Measurements from ENCODE around the gene RHOH.

RHOH gene

GRCh38 chr4:40192114-40193015 lies 4.5 kb upstream of the RHOH start:
- no peak overlapping the region for H3K4me2 ChIP-seq
- peaks cover 6% of the 10 kb centered on the region for H3K4me1 ChIP-seq (ENCODE audit: low read depth, poor library complexity, severe bottlenecking)
- H3K36me3 ChIP-seq (ENCODE audit: insufficient read depth) = no peaks in the 10 kb centered on the region
- no peak overlapping the region for H3K27ac ChIP-seq
- peaks cover 2% of the 10 kb centered on the region; the same call in 1 of the 2 replicates for H3K79me2 ChIP-seq (ENCODE audit: insufficient read depth, low read depth)
- TF ChIP-seq CTCF (conservative IDR thresholded peaks at IDR 0.05; ENCODE audit: low read depth, low read length) = no peak
- H3K27me3 ChIP-seq (ENCODE audit: insufficient read depth, low read depth) = no peaks in the 10 kb centered on the region
- H3K4me3 ChIP-seq (IDR thresholded peaks at IDR 0.05; ENCODE audit: insufficient read depth, low read depth, low read length) = no peak overlapping the region
- no peaks in the 10 kb centered on the region for H4K20me1 ChIP-seq (ENCODE audit: insufficient read depth)
- H3K9ac ChIP-seq = no peak overlapping the region
- H2AFZ ChIP-seq (ENCODE audit: low read depth) = no peak overlapping the region

GRCh38 chr4:40193016-40193571 lies 3.7 kb upstream of the RHOH start:
- peaks cover 6% of the 10 kb centered on the region for H3K4me1 ChIP-seq (ENCODE audit: low read depth, poor library complexity, severe bottlenecking)
- H3K4me2 ChIP-seq = no peak overlapping the region
- no peak overlapping the region for H2AFZ ChIP-seq (ENCODE audit: low read depth)
- no peaks in the 10 kb centered on the region for H3K36me3 ChIP-seq (ENCODE audit: insufficient read depth)
- no peaks in the 10 kb centered on the region for H3K27me3 ChIP-seq (ENCODE audit: insufficient read depth, low read depth)
- TF ChIP-seq CTCF (conservative IDR thresholded peaks at IDR 0.05; ENCODE audit: low read depth, low read length) = no peak
- H3K79me2 ChIP-seq (ENCODE audit: insufficient read depth, low read depth) = peaks cover 9% of the 10 kb centered on the region; the same call in 1 of the 2 replicates
- H3K9ac ChIP-seq = no peak overlapping the region
- no peaks in the 10 kb centered on the region for H4K20me1 ChIP-seq (ENCODE audit: insufficient read depth)
- H3K4me3 ChIP-seq (IDR thresholded peaks at IDR 0.05; ENCODE audit: insufficient read depth, low read depth, low read length) = no peak overlapping the region
- H3K27ac ChIP-seq = no peak overlapping the region

GRCh38 chr4:40193578-40193977 lies 3.3 kb upstream of the RHOH start:
- Histone ChIP-seq H3K27ac (no peak overlapping the region), H3K4me2 (no peak overlapping the region), H4K20me1 (ENCODE audit: insufficient read depth) (no peaks in the 10 kb centered on the region), H3K36me3 (ENCODE audit: insufficient read depth) (no peaks in the 10 kb centered on the region), H3K4me3 (IDR thresholded peaks at IDR 0.05; ENCODE audit: insufficient read depth, low read depth, low read length) (no peak overlapping the region), H2AFZ (ENCODE audit: low read depth) (no peak overlapping the region), H3K27me3 (ENCODE audit: insufficient read depth, low read depth) (no peaks in the 10 kb centered on the region), H3K79me2 (ENCODE audit: insufficient read depth, low read depth) (peaks cover 10% of the 10 kb centered on the region; the same call in 1 of the 2 replicates), H3K4me1 (ENCODE audit: low read depth, poor library complexity, severe bottlenecking) (peaks cover 6% of the 10 kb centered on the region), H3K9ac (no peak overlapping the region)
- TF ChIP-seq CTCF (conservative IDR thresholded peaks at IDR 0.05; ENCODE audit: low read depth, low read length) = no peak

GRCh38 chr4:40194602-40195161 lies 2.1 kb upstream of the RHOH start:
- H3K79me2 ChIP-seq (ENCODE audit: insufficient read depth, low read depth) = peaks cover 10% of the 10 kb centered on the region; the same call in 1 of the 2 replicates
- no peak overlapping the region for H3K27ac ChIP-seq
- H2AFZ ChIP-seq (ENCODE audit: low read depth) = no peak overlapping the region
- no peaks in the 10 kb centered on the region for H3K36me3 ChIP-seq (ENCODE audit: insufficient read depth)
- no peak overlapping the region for H3K4me3 ChIP-seq (IDR thresholded peaks at IDR 0.05; ENCODE audit: insufficient read depth, low read depth, low read length)
- H3K9ac ChIP-seq = no peak overlapping the region
- TF ChIP-seq CTCF (conservative IDR thresholded peaks at IDR 0.05; ENCODE audit: low read depth, low read length) = no peak
- H3K4me2 ChIP-seq = no peak overlapping the region
- no peaks in the 10 kb centered on the region for H3K27me3 ChIP-seq (ENCODE audit: insufficient read depth, low read depth)
- peaks cover 8% of the 10 kb centered on the region for H3K4me1 ChIP-seq (ENCODE audit: low read depth, poor library complexity, severe bottlenecking)
- no peaks in the 10 kb centered on the region for H4K20me1 ChIP-seq (ENCODE audit: insufficient read depth)

Data from KMS-11 (cell line).